SHP77 treated with DMSO at 0.1 percent for 48 hours (cell line): ENCODE measurements around the gene ARID2.

Experiments
- DNase-seq: peaks from one replicate; lab custom pipeline; 2025; lab: John Stamatoyannopoulos, UW

The ARID2 gene

DNA sequence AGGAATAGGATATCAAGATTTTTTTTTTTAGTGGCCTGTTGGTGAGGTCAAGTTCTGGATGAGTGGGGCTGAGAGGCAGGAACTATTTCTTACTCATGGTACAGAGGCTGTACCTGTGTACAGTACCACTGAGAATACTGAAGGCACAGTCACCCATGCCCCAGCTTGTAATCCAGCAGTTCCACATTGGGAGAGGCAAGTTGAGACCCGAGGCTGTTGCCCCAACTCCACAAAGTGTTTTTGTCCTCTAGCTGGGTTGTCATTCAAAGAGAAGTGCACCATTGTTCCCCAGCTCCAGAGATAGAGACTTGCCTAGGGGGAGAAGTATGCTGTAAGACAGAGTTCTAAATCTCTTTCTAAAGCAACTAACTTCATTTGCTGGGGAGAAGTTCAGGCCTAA, 38.7 kb downstream of the ARID2 start:
- DNase-seq = no peak

- DNase-seq = no peak
Observed at GRCh38 chr12:45773747-45774146, 44.2 kb downstream of the ARID2 start.

GRCh38 chr12:45774508-45775162, 45.1 kb downstream of the ARID2 start:
- DNase-seq = no peak

GRCh38 chr12:45775465-45775864, 46.0 kb downstream of the ARID2 start:
- no peak for DNase-seq

DNA sequence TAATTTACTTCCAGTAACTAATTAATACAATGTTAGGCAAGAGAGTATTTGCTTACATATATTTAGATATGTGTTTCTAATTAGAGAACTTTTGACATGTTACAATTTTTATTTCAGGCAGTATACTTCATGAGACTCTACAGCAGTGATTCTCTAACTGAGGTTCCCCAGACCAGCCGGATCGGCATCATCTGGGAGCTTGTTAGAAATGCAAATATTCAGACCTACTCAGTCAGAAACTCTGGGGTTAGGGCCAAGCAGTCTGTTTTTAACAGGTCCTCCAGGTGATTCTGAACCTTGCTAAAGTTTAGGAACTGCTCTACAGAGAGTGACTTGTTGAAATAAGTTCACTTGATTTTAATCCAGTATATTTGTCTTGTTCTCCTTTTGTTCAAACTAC, 46.5 kb downstream of the ARID2 start:
- no peak for DNase-seq

DNA sequence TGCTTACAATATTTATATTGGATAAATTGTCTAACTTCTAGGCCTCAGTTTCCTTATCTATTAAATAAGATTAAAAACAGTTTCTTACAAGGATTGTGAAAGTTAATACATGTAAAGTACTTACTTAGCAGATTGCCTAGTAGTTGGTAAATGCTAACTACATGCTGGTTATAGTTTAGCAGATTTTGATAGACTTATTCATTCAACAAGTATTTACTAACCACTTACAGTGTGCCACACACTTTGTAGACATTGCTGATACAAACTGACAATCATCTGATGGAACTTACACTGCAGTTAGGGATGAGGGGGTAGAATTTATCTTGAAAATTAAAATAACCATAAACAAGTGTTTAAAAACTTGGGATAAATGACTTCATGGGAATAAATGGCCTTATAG, 50.4 kb downstream of the ARID2 start:
- DNase-seq = no peak

GRCh38 chr12:45781080-45781479, 51.6 kb downstream of the ARID2 start:
- DNase-seq = no peak

DNA sequence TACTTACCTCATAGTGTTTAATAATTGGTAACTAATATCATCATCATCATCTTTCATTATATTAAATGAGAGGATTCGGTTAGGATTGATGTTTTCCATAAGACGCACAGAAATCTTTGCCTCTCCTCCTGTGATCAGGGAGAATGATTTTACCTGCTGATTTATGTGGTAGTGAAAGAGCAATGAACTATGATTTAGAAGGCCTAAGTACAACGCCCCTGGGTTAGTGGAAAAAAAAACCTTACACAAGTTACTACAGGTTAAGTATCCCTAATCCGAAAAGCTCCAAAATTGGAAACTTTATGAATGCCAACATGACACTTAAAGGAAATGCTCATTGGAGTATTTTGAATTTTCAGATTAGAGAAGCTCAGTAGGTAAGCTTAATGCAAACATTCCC, 55.8 kb downstream of the ARID2 start:
- DNase-seq = no peak

DNA sequence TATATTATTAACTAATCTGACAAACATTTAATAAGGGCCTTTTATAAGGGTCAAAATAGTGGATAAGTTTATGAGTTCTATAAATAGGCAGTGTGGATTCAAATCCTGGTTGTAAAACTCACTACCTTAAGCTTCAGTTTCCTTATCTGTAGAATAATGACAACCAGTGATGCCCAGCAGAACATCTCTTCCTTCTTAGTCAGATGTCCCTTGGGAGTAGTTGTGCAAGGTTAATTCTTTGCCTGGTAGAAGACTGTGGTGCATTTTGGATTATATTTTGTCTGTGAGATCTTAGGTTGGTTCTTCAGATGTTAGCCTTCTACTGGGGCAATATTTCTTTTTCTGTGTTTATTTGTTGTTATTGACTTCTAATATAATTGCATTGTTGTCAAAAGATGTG, 59.5 kb downstream of the ARID2 start:
- DNase-seq = no peak

DNA sequence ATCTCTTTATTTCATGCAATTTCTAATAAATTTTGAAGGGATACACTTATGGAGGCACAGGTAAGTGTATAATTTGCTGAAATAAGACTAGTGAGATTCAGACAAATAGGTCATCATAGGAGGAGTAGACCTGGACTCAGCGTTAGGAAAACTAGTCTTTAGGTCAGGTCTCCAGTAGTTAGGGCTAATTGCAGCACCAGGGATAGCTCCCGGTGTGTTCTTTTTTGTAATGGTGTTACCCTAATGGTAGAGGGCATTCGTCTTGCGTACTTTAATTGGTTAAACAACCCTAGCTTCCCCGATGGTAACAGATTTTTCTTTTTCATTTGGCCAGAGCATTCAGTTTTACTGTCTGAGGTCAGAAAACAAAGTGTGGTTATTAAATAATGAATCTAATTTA, 64.9 kb downstream of the ARID2 start:
- no peak for DNase-seq

- no peak for DNase-seq
Observed at GRCh38 chr12:45801625-45802024, 72.1 kb downstream of the ARID2 start.

GRCh38 chr12:45803111-45803510, 73.6 kb downstream of the ARID2 start:
- DNase-seq = no peak

GRCh38 chr12:45816652-45817051, 87.1 kb downstream of the ARID2 start:
- DNase-seq = no peak

DNA sequence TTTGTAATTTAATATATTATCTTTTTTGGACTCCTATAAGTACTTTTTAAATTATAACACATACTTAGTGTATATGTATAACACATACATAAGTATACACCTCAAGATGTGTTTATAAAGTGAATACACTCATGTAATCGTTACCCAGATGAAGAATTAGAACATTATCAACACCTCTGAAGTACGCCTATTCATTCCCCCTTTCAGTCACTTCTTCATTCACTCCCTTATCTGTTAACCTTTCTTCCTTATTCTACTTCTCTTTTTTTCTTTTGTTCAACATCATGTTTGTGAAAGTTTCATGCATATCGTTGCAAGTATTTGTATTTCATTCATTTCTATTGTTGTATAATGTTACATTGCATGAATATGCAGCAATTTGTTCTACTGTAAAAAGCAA, 98.5 kb downstream of the ARID2 start:
- no peak for DNase-seq

DNA sequence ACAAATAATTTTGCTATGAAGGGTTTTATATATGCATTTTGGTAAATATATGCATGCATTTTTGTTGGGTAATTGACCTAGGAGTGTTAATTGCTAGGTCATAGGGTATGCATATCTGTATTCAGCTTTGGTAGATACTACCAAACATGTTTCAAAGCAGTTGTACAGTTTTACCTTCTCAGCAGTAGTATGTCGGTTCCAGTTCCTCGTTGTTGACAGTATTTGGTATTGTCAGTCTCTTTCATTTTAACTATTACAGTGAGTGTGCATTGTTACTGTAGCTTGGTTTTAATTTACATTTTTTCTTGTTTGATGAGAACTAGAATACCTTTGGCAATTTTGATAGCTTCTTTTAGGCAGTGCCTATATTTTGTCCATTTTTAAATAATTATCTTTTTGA, 98.9 kb downstream of the ARID2 start:
- no peak for DNase-seq

DNA sequence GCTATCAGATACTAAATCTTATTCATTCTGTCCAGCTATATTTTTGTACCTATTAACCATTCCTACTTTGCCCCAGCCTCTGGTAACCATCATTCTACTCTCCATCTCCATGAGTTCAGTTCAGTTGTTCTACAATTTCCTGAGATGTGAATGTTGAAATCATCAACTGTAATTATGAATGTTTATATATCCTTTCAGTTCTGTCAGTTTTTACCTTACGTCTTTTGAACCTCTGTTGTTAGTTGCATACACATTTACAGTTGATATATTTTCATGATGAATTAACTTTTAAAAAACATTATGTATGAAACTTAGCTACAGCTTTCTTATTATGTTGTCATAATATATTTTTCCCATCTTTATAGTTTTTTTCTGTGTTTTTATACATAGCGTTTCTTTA, 102.1 kb downstream of the ARID2 start:
- no peak for DNase-seq

GRCh38 chr12:45833401-45833800, 103.9 kb downstream of the ARID2 start:
- DNase-seq = no peak

DNA sequence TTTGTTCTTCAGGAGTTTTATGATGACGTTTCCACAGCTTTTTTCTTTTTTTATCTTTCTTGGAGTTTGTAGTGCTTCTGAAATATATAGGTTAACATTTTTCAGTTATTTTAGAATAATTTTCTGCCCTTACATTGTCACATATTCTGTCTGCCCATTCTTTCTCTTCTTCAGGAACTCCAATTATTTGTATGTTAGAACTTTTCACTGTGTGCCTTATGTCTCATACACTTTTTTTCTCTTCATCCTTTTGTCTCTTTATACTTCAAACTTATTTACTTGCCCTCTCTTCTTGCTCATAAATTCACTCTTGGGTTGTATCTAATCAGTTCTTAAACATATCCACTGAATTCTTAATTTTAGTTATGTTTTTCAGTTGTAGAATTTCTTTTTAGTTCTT, 105.3 kb downstream of the ARID2 start:
- no peak for DNase-seq

- DNase-seq = no peak
Observed at GRCh38 chr12:45839917-45840316, 110.4 kb downstream of the ARID2 start.

GRCh38 chr12:45849289-45849688, 119.8 kb downstream of the ARID2 start:
- DNase-seq = no peak

GRCh38 chr12:45850302-45850701, 120.8 kb downstream of the ARID2 start:
- no peak for DNase-seq

- DNase-seq = no peak
Observed at GRCh38 chr12:45852508-45852907, 123.0 kb downstream of the ARID2 start.

DNA sequence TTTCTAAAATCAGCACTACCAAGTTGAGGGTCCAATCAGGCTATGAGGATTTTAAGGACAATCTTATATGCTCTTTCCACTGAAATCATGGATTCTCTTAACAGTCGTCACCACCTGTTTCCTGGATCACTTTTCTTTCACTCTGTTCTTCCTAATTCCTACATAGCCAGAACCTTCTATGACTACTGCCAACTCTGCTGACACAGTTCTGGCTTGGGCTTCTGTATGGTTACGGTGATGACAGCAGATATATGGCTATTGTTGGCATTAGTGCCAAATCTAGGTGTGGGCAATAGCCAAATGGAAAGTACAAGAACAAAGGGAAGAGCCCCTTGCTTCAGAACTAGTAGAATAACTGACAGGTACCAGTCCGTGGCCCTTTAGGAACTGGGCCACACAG, 124.0 kb downstream of the ARID2 start:
- DNase-seq = no peak

GRCh38 chr12:45863332-45863731, 133.8 kb downstream of the ARID2 start:
- DNase-seq = no peak

- DNase-seq = no peak
Observed at GRCh38 chr12:45866299-45866698, 136.8 kb downstream of the ARID2 start.
